ENCODE measurements around the gene PROZ. TPM values are rescaled to one million over a fixed set of nuclear protein-coding genes. Genes with fewer than 3 reads are reported as not detected.

The PROZ gene
- polyA plus RNA-seq, 2 of the 4 experiments (the other 2 are of a cell fraction) = not detected

DNA sequence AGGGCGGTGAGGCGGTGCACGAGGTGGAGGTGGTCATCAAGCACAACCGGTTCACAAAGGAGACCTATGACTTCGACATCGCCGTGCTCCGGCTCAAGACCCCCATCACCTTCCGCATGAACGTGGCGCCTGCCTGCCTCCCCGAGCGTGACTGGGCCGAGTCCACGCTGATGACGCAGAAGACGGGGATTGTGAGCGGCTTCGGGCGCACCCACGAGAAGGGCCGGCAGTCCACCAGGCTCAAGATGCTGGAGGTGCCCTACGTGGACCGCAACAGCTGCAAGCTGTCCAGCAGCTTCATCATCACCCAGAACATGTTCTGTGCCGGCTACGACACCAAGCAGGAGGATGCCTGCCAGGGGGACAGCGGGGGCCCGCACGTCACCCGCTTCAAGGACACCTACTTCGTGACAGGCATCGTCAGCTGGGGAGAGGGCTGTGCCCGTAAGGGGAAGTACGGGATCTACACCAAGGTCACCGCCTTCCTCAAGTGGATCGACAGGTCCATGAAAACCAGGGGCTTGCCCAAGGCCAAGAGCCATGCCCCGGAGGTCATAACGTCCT, 9.4 kb upstream of the PROZ start (continued):
- TF ChIP-seq, protein P1, sequence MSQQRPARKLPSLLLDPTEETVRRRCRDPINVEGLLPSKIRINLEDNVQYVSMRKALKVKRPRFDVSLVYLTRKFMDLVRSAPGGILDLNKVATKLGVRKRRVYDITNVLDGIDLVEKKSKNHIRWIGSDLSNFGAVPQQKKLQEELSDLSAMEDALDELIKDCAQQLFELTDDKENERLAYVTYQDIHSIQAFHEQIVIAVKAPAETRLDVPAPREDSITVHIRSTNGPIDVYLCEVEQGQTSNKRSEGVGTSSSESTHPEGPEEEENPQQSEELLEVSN (IDR thresholded peaks at IDR 0.05; ENCODE audit: borderline replicate concordance, low read depth) = no peak
- TF ChIP-seq SREBF2 (IDR thresholded peaks at IDR 0.05) (no peak), CHD2 (IDR thresholded peaks at IDR 0.05; ENCODE audit: low read length, partially characterized antibody) (no peak)

DNA sequence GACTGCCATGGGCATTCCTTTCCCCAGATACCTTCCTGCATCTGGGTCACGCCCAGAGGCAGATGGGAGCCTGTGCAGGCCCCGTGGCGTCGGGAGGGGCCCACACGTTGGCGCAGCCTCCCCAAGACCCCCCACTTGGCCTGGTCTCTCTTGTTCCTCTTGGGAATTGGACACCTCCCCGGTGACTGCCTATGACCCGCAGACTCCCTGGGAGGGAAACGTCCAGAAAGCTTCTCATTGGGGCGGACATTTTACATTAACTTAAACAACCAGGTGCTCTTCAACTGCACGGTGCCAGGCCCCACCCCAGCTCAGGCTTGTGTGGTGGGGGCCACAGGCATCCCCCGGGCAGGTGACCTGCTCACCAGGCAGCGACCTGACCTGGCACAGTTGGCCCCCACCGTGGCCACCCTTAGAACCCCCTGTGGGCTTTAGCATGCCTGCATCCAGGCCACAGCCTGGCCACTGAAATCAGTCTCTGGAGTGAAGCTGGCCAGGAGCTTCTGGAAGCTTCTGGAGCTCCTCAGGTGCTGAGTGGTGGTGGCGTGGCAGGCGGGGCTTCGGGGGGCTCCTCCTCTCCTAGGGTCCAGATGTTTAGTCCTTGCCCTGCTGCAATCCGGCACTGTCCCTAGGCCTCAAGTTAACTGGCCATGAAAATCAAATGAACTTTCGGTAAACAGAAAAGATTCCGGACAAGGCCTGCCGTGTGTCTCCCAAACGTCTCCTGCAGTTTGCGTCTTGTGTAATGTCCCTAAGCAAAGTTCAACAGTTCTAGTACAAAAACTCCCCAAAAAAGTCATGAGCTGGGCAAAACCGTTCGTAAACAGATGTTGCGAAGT, 8.5 kb upstream of the PROZ start:
- DNase-seq (ENCODE audit: low read depth in 1 of 2, low spot score in 1 of 2) (no peak), FAIRE-seq (no peak), ATAC-seq (no peak)
- 82% methylated on average over 13 of the region's 26 CpGs for WGBS (ENCODE audit: missing lambda C conversion rate)
- CTCF ChIA-PET = no interaction called here
- POLR2A ChIA-PET = no interaction called here
- no peak overlapping the region for H3K4me2 ChIP-seq
- H3K27ac ChIP-seq = no peak overlapping the region
- H3K9me3 ChIP-seq = no peaks in the 10 kb centered on the region
- no peak for TF ChIP-seq FOSL2 (IDR thresholded peaks at IDR 0.05)
- no peak for TF ChIP-seq FOSL2 (CRISPR knock-in tag; IDR thresholded peaks at IDR 0.05)
- no peak for TF ChIP-seq MAZ (IDR thresholded peaks at IDR 0.05; ENCODE audit: borderline replicate concordance, low read depth, low read length)
- TF ChIP-seq HOXB5 (CRISPR knock-in tag; IDR thresholded peaks at IDR 0.05) = no peak
- TF ChIP-seq ZC3H11A (IDR thresholded peaks at IDR 0.05) = no peak
- no peak for TF ChIP-seq ZNF302 (CRISPR knock-in tag; IDR thresholded peaks at IDR 0.05)
- TF ChIP-seq JUN (IDR thresholded peaks at IDR 0.05) = no peak
- TF ChIP-seq SMC3 (IDR thresholded peaks at IDR 0.05) = no peak
- TF ChIP-seq BHLHE40 (IDR thresholded peaks at IDR 0.05; ENCODE audit: low read depth, low read length) = no peak
- TF ChIP-seq, protein P2, sequence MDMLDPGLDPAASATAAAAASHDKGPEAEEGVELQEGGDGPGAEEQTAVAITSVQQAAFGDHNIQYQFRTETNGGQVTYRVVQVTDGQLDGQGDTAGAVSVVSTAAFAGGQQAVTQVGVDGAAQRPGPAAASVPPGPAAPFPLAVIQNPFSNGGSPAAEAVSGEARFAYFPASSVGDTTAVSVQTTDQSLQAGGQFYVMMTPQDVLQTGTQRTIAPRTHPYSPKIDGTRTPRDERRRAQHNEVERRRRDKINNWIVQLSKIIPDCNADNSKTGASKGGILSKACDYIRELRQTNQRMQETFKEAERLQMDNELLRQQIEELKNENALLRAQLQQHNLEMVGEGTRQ (IDR thresholded peaks at IDR 0.05) = no peak
- TF ChIP-seq JUNB (IDR thresholded peaks at IDR 0.05) = no peak
- TF ChIP-seq FOXS1 (CRISPR knock-in tag; IDR thresholded peaks at IDR 0.05) = no peak
- TF ChIP-seq EHF (CRISPR knock-in tag; IDR thresholded peaks at IDR 0.05) = no peak
- TF ChIP-seq, protein P3, sequence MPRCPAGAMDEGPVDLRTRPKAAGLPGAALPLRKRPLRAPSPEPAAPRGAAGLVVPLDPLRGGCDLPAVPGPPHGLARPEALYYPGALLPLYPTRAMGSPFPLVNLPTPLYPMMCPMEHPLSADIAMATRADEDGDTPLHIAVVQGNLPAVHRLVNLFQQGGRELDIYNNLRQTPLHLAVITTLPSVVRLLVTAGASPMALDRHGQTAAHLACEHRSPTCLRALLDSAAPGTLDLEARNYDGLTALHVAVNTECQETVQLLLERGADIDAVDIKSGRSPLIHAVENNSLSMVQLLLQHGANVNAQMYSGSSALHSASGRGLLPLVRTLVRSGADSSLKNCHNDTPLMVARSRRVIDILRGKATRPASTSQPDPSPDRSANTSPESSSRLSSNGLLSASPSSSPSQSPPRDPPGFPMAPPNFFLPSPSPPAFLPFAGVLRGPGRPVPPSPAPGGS (IDR thresholded peaks at IDR 0.05) = no peak
- TF ChIP-seq HDAC2 (IDR thresholded peaks at IDR 0.05) = no peak
- no peak for TF ChIP-seq NPAS2 (CRISPR knock-in tag; IDR thresholded peaks at IDR 0.05; ENCODE audit: borderline replicate concordance)
- TF ChIP-seq, protein P4, sequence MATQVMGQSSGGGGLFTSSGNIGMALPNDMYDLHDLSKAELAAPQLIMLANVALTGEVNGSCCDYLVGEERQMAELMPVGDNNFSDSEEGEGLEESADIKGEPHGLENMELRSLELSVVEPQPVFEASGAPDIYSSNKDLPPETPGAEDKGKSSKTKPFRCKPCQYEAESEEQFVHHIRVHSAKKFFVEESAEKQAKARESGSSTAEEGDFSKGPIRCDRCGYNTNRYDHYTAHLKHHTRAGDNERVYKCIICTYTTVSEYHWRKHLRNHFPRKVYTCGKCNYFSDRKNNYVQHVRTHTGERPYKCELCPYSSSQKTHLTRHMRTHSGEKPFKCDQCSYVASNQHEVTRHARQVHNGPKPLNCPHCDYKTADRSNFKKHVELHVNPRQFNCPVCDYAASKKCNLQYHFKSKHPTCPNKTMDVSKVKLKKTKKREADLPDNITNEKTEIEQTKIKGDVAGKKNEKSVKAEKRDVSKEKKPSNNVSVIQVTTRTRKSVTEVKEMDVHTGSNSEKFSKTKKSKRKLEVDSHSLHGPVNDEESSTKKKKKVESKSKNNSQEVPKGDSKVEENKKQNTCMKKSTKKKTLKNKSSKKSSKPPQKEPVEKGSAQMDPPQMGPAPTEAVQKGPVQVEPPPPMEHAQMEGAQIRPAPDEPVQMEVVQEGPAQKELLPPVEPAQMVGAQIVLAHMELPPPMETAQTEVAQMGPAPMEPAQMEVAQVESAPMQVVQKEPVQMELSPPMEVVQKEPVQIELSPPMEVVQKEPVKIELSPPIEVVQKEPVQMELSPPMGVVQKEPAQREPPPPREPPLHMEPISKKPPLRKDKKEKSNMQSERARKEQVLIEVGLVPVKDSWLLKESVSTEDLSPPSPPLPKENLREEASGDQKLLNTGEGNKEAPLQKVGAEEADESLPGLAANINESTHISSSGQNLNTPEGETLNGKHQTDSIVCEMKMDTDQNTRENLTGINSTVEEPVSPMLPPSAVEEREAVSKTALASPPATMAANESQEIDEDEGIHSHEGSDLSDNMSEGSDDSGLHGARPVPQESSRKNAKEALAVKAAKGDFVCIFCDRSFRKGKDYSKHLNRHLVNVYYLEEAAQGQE (IDR thresholded peaks at IDR 0.05) = no peak
- no peak for TF ChIP-seq ESRRA (IDR thresholded peaks at IDR 0.05; ENCODE audit: borderline replicate concordance, low read length)
- peaks cover 7% of the 10 kb centered on the region; the same call in 2 of the 3 replicates for H3K4me1 ChIP-seq
- no peak overlapping the region for H3K4me3 ChIP-seq
